Left lobe of liver (tissue), 2 donors: ENCODE measurements around the gene GRID1. TPM values are rescaled to one million over a fixed set of nuclear protein-coding genes. Genes with fewer than 3 reads are reported as not detected.
A peak's percentile ranks its signal among the peaks of the same experiment; 100 is the strongest.
"Not testable (repeated sequence)": the region's sequence is repeated elsewhere in the genome, so short reads cannot be mapped to it uniquely, and the experiment has no call there.

ENCODE experiments used
- ATAC-seq: fragments of 200-7000 bp; cut with Tn5 transposase; one replicate; pipeline ENCODE4 v1.9.1; 2020; ENCODE audit warnings: mild to moderate bottlenecking, moderate library complexity
- DNase-seq: peaks from one replicate; pipeline ENCODE4 v3.0.0-alpha.2; 2020; ENCODE audit warnings: low spot score
- total RNA-seq: library from RNA; stranded (reverse); gene quantifications from one replicate; pipeline ENCODE4 v1.2.1, GENCODE V29; 2021
- donor health status: DM: no; HTN: no; CAD: no; lungs with moderate emphysema.
- donor health status: DM: no; HTN: yes; CAD: no.

Gene GRID1
- total RNA-seq, 1 donor from 2014 or later: 0.58 TPM

DNA sequence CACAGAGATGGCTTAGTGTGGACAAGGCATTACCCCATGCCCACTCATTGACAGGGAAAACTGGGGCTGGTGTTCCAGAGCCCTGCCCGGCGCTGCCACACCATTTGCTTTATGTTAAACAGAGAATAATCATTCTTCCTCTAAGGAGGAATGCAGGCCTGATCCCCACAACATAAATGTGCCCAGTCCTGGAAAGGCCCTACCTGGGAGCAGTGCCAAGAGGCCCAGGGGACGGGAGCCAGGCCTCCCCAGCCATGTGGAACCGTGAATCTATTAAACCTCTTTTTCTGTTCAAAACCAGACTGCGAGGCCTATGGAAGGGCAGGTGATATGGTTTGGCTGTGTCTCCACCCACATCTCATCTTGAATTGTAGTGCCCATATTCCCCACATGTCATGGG lies 264.1 kb downstream of the GRID1 start:
- no peak for ATAC-seq

DNA sequence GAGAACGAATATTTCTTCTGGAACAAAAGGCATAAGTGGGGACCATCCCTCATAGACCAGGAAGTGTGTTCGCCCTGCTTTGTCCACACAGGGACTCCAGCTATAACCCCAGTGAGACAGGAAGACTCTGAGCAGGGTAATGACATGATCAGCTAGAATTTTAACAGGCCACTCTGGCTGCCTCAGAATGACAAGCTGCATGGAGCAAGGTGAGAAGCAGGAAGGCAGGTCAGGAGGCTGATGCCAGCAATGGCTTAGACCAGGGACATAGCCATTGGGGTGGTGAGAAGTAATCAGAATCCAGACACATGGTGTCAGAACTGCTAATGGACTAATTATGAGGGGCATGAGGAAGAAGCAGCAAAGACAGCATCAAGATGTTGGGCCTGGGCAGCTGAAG lies 264.6 kb downstream of the GRID1 start:
- DNase-seq (no peak), ATAC-seq (no peak)

More for the DNA sequence above, 264.1 kb downstream of the GRID1 start:
- no peak for DNase-seq

DNA sequence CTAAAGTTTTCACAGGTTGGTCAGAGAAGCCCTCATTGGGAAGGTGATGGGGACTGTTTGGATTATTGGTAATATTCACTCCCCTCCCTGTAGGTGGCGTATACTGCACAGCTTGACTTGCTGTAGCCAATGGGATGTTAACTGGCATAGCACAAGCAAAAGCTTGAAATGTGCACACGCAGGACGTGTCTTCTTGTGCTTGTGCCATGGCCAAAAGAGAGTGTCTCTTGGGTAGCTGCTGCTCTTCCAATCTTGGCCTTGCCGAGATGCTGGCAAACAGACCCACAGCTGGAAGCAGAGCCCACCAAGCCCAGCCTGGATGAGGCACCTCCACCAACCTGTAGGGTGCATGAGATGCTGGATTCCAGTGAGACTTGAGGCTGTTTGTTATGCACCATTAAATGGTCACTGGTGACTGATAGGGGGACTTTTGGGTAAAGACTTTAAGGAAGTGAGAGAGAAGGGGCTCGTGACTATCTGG lies 266.0 kb downstream of the GRID1 start:
- DNase-seq (no peak), ATAC-seq (peak; percentile 97)

DNA sequence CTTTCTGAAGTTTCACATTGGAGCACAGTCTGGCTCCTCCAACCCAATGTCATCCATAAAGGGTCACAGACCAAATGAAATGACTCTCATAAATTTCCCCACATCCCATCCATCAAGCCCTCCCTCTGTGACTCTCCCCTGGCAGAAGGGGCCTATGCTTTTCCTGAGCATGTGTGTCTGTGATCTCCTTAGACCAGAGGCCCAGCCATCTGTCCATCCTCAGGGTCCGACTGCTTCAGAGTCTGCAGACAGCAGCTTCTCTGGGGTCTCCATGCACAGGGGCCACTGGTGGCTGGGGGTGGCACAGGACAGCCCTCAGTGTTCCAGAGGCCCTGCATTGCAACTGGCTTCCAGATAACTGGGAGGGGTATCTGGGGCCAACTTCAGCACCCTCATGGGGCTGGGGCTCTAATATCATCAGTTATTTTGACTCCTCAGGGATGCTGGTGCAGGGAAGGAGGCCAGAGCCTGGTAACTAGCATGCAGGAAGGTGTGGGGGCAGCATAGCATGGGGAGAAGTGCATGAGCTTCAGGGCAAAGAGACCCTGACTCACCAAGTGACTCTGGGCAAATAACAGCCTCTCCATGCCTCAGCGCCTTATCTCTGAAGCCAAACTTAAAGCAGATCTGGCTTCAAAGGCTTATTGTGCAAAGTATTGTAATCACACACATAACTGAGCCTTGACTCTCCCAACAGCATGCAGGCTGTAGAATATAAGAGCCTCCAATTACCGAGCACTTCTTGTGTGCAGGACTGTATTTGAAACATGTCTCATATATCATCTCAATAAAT lies 266.9 kb downstream of the GRID1 start:
- DNase-seq (no peak), ATAC-seq (no peak)

DNA sequence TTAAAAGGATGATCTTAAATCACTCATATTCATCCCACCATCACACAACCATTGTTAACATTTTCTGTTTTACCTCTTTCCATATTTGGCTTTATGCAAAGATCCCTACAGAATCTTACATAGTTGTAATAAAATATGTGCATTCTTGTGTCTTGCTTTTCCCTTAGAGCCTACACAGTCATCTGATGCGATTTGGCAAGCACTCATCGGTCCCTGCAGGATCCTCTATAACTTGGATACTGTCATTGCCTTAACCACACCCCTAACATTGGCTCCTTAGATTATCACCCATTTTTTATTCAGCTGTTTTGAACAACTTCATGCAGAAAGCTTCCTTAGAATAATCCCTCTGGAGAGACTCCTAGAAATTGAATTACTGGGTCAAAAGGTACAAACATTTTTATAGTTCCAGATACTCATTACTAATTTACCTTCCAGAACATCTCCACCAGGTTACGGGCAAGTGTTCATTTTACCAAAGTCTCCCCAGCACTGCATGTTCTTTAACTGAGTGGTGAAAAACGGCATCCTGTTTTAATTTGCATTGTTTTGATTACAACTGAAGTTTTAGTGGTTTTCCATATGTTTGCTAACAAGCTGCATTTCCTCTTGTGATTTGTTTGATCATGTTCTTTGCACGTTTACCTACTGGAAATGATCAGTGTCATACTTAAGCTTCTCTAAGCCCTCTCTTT lies 268.3 kb downstream of the GRID1 start:
- ATAC-seq (no peak), DNase-seq (no peak)

DNA sequence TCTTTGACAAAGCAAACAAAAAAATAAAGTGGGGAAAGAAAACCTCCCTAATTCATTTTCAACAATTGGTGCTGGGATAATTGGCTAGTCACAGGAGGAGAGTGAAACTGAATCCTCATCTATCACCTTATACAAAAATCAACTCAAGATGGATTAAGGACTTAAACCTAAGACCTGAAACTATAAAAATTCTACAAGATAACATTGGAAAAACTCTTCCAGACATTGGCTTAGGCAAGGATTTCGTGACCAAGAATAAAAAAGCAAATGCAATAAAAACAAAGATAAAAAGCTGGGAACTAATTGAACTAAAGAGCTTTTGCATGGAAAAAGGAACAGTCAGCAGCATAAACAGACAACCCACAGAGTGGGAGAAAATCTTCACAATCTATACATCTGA lies 271.5 kb downstream of the GRID1 start:
- not testable (repeated sequence) for ATAC-seq, DNase-seq

DNA sequence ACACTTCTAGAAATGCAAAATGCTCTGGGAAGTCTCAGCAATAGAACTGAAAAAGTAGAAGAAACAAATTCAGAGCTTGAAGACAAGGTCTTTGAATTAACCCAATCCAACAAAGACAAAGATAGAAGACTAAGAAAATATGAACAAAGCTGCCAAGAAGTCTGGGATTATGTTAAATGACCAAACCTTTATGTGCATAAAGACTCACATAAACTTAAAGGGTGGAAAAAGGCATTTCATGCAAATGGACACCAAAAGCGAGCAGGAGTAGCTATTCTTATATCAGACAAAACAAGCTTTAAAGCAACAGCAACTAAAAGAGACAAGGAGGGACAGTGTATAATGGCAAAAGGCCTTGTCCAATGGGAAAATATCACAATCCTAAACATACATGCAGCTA lies 274.3 kb downstream of the GRID1 start:
- not testable (repeated sequence) for ATAC-seq, DNase-seq

DNA sequence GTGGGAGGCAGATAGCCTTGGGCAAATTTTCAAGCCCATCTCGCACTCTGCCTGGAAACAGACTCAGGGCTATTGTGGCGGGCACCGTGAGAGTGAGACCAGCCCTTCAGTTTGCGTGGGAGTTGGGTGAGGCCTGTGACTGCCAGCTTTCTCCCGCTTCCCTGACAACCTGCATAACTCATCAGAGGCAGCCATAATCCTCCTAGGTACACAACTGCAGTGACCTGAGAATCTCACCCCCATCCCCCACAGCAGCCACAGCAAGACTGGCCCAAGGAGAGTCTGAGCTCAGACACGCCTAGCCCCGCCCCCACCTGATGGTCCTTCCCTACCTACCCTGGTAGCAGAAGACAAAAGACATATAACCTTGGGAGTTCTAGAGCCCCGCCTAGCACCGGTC lies 275.4 kb downstream of the GRID1 start:
- ATAC-seq: no peak
- no peak for DNase-seq

DNA sequence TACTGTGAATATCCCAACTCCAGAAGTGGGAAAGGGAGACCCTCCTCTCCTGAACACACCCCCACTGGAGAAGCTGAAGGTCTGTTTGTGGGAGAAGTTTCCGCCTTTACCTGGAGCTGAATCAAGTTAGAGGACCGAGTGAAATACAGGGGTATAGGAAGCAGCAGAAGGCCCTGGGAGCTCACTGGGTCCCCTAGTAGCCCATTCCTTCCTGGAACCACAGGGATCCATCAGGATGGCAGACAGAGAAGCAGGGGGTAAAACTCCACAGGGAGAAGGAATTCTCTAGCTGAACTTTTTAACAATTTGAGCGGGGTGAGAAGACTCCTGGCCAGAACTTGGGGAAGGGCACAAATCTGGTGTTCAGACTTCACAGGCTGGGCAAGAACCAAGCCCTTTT lies 275.8 kb downstream of the GRID1 start:
- ATAC-seq: no peak

DNA sequence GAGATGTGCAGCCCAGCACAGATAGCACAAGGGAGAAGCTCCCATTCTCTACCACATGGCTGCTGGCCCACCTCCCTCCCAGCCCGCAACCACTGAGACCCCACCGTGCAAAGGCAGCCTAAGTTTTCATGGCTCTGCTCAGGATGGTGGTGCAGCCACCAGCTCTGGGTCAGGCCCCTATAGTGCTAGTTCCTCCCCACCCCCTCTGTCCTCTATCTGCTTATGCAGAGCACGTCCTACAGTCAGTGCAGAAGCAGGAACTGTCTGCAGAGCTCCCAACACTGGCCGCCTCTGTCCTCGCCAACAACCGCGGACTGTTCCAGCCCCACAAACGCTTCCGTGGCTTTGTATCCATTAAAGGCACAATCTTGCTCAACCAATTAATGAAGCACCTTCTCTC lies 278.9 kb downstream of the GRID1 start:
- DNase-seq: no peak
- no peak for ATAC-seq

More for the DNA sequence above, 275.8 kb downstream of the GRID1 start:
- no peak for DNase-seq

DNA sequence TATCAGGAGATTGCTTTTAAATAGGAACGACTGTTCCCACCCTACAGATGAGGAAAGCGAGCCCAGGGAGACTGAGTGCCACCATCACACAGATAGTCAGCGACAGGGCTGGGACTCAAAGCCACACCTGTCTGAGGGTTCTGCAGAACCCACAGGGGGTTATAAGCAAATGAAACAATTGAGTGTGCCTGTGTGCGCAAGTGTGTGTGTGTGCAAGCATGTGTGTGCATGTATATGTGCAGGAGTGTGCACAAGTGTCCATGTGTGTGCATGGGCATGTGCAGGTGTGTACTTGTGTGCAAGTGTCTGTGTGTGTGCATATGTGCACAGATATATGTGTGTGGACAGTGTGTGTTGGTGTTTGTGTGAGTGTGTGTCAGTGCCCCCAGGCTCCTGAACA lies 280.2 kb downstream of the GRID1 start:
- no peak for ATAC-seq
- DNase-seq: no peak

DNA sequence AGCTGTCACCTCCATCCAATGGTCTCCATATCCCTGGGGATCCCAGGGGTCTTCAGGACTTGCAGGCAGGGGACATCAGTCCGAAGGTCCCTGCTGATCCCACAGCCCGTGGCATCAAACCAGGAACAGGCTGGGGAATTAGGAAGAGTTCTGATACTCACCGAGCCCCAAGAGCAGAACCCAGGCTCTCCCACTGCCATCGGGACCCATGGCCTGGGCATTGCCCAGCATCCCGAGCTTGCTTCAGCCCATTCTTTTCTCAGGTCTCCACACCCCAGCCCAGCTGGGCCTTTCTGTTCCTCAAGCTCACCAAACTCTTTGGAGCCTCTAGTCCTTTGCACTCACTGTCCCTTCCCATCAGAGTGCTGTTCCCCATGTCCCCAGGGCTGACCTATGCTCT lies 280.9 kb downstream of the GRID1 start:
- ATAC-seq (no peak), DNase-seq (peak; percentile 27)

DNA sequence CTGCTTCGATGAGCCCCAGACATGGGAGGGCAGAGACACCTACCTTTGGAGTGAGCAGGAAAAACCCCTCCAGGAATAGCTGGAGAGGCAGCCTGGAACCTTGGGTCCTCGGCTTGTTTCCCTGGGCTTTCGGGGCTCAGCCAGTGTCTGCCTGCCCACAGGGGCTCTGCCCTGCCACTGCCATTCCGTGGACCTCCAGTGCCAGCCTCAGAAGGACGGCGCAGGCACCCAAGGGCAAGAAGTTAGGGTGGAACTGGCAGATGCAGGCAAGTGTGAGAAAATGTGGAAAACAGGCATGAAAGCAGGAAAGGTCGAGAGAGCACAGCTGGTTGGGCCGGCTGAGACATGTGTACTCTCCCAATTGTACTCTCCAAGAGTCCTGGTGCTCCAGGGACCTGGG lies 281.5 kb downstream of the GRID1 start:
- DNase-seq (peak; percentile 26), ATAC-seq (no peak)

DNA sequence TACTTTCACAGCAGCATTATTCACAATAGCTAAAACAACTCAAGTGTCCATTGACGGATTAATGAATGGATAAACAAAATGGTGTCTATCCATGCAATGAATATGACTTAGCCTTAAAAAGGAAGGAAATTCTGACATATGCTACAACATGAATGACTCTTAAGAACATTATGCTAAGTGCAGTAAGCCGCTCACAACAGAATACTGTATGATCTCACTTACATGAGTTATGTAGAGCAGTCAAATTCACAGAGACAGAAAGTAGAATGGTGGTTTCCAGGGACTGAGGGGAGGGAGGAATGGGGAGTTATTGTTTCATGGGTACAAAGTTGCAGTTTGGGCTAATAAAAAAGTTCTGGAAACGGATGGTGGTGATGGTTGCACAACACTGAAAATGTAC lies 282.0 kb downstream of the GRID1 start:
- no peak for DNase-seq
- no peak for ATAC-seq

DNA sequence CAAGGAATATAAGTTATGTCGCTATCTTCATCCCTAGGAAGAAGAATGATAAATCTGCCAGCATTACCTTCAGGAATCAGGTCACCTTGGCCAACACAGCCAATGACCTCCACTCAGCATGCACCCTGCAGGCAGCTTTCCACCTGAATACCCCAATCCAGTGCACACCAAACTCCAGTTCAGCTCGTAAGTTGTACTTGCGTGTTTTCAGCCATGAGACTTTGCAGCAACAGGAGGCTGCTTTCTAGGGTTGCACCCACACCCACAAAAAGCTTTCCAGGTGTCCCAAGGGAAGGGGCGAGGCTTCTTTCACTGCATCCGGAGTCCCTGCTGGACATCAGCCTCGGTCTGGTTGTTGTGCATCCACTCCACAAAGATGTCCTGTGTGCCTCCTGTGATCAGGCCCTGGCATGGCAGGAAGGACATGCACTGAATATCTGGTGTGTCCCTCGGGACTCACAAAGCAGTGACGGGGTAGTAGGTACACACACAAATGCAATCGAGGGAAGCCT lies 282.9 kb downstream of the GRID1 start:
- ATAC-seq (no peak), DNase-seq (no peak)

DNA sequence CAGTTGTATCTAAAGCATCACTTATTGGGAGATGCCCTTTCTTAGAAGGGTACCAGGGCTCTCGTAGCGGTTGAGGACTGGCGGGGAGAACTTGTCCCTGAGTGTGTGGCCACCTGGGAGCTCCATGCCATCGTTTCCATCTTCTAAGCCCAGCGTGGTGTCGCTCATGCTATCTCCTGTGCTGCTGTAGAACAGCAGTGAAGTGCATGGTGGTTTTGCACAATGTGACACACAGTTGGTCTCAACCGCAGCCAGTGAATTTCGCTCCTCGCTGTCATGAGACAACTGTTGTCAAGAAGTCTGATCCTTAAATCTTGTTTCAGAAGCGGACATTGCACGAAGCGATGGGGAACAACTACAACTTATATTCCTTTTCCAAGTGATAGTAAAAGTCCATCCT lies 283.4 kb downstream of the GRID1 start:
- DNase-seq: no peak
- ATAC-seq: no peak

DNA sequence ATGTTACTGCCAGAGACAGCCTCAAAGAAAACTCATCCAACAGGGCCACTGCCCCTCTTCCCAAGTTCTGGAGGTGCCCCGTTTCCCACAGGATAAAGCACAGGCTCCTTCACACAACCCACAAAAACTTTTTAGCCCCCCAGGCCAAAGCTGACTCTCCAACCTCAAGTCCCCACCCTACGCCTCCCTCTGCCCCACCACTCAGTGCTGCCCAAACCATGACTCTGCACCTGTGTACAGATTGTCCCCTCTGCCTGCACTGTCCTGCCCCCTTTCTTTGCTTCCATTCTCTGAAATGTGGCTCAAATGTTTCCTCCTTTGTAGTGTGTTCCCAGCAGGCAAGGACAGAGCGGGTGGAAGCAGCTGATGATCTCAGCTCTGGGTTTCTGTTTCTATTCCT lies 284.0 kb downstream of the GRID1 start:
- ATAC-seq: no peak
- no peak for DNase-seq

DNA sequence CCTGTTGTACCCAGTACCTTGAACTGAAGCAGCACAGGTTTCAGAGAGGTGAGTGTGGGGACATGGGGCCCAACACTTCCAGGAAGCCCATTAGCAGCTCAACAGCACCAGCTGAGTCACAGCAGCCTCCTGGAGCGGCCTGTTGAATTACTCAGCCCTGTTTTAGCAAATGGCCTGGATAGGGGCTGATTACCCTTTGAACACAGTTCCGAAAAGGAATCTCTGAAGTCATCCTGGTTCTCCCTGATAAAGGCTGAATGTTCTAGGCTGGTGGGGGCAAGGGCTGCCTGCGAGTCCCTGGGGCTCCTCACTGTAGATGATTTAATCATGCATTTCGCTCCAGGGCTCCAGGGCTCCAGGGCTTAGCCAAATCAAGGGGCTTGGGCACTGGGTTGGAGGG lies 287.5 kb downstream of the GRID1 start:
- DNase-seq (no peak), ATAC-seq (no peak)

DNA sequence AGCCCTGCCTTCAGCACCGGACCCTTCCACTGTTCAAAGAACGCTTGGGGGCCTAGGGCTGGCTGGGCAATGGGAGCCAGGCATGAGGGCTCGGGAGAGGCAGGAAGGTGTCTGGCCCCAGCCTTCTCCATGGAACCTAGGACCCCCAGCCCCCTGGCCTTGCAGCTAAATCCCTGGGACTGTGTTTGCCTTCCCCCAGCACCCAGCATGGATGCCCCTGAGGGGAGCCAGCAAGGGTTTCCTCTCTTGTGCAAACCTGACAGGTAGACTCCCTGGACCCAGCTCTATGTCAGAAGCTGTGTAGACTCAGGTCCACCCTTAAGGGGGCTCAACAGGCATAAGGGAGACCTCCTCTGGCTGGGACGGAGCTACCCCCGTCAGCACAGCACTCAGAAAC lies 288.0 kb downstream of the GRID1 start:
- DNase-seq: no peak
- no peak for ATAC-seq

DNA sequence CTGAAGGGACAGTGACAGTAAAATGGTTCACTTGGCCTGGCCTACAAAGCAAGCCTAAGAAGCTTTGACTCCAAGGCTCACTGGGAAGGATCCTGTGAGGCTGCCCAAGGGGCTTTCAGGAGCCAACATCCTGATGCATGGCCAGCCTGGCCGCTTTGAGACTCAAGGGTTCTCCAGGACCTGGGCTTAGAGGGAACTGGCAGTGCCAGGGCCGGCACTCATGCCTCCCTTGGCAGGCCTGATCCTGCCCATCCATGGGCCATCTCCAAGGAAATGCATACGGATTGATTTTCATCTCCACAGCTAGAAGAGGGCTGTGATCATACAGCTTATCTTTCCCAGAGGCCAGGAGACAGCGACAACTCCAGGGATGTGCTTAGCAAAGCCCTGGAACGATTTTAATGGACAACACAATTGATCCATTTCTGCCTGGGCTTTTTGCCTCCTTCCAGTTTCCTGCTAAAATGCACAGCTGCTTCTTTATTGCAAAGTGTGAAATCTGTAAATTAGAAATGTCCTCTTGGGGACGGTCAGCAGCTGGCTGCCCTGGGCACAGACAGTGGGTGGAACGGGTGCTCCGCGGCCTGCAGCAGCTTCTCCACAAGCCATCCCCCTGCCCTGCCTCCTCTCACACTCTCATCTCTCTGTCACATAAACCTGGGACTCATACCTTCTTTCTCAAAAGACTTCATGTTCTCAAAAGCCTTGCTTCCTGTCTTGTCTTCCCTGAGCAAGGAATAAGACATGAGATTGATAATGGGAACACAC lies 288.5 kb downstream of the GRID1 start:
- DNase-seq: no peak
- no peak for ATAC-seq

DNA sequence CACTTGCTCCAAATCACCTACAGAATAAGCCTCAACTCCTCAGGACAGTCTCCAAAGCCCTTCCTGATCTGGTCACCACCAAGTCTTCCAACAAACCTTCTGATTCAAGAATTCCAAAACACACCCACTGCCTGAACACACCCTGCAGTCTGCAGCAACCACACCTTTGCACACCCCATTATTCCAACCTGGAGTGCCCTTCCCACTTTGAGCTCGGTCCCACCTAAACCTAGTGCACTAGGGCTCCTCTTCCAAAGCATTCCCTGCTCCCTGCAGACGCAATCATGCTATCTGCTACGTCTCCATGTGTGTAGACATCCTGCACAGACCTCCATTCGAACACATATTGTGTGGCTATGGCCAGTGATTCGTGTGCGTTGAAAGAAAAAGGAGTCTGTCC lies 289.3 kb downstream of the GRID1 start:
- no peak for ATAC-seq
- DNase-seq: no peak
